HG03558 (cell line): ENCODE measurements around the gene NOSTRIN.
"Not testable (repeated sequence)": the region's sequence is repeated elsewhere in the genome, so short reads cannot be mapped to it uniquely, and the experiment has no call there.

Experiments
- ATAC-seq: cut with Tn5 transposase; IDR thresholded peaks from one replicate; pipeline ENCODE4 v1.9.1; 2021; ENCODE audit warnings: moderate number of reproducible peaks; ENCODE audit not compliant: unreplicated experiment; ENCODE audit errors: extremely low read depth

Gene NOSTRIN

DNA sequence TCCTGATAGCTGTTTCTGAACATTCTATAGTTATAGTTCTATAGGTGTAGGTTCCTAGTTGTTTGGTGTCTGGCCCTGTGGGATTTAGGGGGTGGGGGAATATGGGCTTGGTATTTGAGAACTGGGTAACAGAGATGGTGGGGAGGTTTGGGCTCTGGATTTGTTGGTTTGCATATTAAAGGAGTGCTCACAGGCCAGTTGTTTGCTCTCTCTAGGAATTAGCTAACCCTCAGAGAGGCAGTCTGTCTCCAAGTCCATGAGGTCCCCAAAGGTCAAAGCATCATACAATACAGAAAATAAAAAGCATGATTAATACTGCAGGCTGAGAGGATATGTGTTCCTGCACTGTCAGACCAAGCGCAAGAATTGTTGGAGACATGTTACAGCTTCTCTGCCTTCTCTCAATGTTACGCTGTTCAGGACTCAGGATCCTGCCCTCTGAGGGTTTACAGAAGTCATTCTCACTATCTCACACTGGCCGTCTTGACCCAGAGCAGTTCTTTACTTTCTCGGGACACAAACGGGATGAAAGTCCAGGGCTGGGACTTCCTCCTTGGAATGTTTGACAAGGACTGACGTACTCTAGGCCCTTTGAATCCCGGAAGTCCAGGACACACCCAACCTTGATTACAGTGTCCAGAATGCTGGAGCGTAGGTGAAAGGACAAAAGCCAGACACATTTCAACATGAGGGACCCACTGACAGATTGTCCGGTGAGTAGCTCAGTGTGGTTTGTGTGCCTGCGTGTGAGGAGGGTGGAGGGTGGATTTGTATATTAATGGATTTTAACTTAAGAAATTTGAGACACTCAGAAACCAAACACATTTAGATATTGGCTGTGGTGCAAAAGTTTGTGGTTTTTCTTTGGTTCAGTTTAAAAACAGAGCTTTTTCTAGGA lies at the start of gene NOSTRIN:
TSS of gene NOSTRIN (plus strand) at position 677 of the 898 bp plus-strand sequence. CDS start at position 687, 10 bp downstream.
- ATAC-seq: no peak

DNA sequence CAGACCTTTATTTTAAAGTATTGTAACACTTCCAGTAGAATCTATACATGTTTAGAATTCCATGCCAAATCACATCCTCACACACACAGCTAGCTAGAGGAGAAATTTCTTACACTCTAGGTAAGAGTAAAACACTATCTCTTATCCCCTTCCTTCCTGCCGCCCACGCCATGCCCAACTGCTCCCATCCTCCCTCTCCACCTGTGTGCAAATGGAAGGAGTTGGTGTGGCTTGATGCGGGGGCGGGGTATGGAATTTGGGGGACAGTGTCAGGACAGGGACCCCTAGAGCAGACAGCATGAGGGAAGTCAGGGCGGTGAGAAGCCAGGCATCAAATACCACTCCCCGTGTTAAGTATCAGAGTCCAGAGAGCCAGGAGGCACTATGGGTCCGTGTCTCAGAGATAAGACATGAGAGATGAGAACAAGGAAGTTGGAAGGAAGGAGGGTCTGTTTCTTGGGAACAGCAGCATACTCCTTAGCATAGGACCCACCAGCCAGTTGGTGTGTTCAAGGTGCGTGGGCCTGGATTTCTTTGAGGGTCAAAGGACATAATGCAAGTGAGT lies 48.6 kb upstream of the NOSTRIN start:
- no peak for ATAC-seq

DNA sequence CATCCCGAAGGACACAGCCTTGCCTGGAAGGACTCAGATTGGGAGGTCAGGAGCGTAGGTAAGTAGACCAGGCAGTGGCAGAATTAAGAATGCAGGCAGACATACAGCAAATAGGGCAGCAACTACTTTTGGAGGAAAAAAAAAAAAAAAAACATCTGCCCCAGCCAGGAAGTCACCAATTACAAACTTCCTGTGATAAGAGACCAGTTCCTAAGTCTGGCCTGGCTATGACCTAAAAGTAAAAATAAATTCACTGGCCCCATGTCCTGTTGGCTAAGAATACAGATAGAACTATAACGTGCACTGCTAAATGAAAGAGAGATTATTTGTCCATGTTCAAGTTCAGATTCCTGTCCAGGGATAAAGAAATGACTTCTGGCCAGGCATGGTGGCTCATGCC lies 45.2 kb upstream of the NOSTRIN start:
- ATAC-seq: no peak

- ATAC-seq: peak; percentile 91
These were observed 43.2 kb upstream of the NOSTRIN start for GRCh38 chr2:168758970-168759820.

- ATAC-seq: no peak
These were observed 37.0 kb upstream of the NOSTRIN start for GRCh38 chr2:168765401-168765800.

DNA sequence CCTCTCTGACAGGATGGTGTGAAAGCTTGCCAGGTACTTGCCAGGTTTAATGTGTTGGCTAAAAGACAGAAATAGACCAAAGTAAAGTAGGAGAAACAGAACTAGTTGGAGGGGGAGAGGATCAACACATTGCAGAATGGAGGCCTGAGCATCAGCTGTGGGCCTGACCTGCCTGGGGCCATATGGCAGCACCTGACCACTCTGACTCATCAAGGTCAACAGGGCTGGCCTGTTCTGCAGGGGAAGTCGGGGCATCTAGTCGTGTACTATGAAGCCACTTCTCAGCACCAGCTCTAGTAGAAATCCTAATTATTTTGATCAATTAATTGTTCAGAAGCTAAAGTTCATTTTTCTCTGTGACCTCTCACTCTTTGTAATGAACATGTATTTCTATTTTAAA lies 35.8 kb upstream of the NOSTRIN start:
- no peak for ATAC-seq

GRCh38 chr2:168767258-168767657 lies 35.2 kb upstream of the NOSTRIN start:
- ATAC-seq: no peak

DNA sequence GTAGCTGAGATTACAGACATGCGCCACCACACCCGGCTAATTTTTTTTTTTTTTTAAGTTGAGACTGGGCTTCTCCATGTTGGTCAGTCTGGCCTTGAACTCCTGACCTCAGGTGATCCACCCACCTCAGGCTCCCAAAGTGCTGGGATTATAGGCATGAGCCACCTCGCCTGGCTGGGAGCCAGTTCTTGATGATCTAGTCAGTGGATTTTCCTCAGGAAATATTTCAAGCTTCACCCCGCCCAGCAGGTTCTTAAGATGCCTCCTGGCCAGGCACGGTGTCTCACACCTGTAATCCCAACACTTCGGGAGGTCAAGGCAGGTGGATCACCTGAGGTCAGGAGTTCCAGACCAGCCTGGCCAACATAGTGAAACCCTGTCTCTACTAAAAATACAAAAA lies 34.1 kb upstream of the NOSTRIN start:
- ATAC-seq: not testable (repeated sequence)

DNA sequence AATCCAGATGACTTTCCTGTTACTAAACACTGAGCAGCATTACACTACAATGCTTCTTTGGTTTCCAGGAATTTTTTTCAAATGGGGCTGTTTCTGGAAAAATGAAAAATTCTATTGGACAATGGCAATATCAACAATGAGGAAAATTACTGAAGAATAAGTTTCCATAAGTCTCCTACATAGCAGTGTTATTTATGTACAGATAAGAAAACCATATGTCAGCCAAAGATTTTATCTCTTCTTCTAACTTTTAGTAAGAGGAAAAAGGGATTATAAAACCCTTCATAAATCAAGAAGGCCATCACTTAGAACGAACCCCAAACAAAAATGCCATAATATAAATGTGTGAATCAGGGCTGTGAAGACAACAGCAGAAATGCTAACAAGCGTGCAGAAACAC lies 31.6 kb upstream of the NOSTRIN start:
- no peak for ATAC-seq

DNA sequence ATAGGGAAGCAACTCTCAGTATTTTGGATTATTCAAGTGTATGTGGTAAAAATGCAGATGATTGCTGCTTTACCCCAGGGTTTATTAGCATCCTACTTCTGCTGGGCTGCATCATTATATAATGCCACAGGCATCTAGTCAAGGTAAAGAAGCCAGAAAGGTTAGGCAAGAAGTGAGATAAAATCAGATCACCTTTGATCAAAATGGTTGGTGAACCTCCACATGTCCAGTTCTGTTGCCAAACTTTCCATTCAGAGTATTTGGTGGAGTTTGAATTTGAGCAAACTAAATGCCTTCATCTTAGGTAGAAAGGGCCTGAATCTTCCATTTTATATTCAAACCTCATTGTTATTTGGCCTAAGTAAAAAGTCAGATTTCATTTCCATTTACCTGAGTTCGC lies 29.7 kb upstream of the NOSTRIN start:
- ATAC-seq: no peak

- ATAC-seq: no peak
These were observed 29.3 kb upstream of the NOSTRIN start for GRCh38 chr2:168773128-168773527.

DNA sequence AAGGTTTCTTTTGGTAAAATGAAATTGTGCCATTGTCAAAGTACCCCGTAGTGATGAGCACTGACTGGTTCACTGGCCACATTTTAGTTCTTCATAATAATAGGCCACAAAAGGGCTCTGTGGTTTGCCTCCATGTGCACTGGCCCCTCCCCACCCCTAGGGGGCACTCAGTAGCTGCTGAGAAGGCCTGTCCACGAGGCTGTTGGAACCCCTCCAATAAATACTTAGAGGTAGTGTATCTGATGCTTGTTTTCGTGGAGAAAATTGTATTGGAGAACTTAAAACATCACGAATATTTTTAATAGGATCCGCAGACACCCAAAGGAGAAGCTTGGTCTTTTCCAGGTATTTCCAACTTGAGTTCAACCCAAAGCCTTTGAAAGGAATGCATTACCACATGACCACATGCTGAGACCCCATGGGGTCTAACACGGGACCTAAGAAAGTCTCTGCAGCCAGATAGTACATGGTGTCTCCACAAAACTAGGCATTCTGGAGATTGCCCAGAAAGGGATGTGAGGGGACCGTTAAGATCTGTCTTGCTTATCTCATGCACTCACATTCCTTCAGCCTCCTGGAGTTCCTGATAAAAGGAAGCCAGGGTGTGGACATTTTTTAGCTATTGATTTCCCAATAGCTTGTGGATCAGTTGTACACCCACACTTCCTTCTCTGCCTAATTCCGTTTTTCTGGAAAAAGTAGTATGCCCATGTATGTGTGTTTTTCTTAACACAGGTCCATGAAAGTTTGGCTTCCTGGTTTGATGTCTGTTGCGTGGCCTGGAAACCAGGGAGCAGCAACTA lies 28.5 kb upstream of the NOSTRIN start:
- no peak for ATAC-seq

- no peak for ATAC-seq
These were observed 26.6 kb upstream of the NOSTRIN start for GRCh38 chr2:168775837-168776236.

DNA sequence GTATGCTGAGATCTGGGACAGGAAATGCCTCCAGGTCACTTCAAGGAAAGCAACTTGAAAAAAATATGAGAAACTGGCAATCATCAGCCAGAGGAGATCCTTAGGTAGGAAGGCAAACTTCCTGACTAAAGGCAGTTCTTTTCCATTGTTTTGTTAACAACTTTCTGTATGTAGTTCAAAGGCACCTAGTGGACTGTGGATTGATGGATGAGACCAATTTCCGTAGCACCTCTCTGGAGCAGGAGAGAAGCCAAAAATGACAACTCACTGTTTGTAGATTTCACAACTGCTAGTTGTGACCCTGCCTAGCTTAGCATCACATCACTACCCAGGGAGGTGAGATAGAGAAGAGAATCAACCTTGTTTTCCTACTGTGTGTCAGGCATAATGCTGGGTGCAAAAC lies 21.8 kb upstream of the NOSTRIN start:
- ATAC-seq: no peak

DNA sequence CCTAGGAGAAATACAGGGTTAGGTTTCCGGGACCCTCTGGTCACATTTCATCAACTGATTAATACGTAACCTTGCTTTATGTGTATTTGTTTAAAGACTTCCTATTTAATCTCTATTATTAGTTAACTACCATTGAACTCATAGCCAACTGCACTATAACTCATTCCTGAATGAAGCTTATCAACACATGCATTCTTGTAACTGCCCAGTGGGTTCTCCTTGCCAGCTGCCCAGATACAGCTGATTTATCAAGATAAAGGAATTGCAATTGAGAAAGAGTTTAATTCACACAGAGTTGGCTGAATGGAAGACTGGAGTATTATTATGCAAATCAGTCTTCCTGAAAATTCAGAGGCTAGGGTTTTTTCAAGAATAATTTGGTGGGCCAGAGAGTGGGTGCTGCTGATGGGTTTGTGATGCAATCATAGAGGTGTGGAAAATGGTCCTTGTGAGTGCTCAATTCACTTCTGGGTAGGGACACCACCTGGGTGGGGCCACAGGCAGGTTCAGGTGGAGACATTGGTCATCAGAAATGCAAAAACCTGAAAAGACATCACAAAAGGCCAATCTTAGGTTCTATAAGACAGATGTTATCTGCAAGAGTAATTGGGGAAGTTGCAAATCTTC lies 21.1 kb upstream of the NOSTRIN start:
- no peak for ATAC-seq

DNA sequence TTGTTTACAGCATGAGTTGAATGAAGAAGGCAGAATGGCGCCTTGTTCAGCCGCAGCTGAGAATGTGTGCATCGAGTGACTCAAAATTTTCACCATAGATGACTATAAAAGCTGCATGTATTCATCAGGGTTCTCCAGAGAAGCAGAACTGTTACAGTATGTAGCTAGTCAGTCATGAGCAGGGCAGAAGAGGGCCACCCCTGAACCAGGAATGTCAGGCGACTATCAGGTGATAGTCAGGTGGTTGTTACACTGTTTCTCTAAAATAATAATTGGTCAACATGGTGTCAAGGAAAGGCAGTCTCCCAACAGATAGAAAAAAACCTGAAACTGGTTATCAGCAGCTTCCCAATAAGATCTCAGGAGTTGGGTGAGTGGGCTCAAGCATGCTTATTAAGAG lies 20.2 kb upstream of the NOSTRIN start:
- ATAC-seq: no peak

- ATAC-seq: no peak
These were observed 17.4 kb upstream of the NOSTRIN start for GRCh38 chr2:168784993-168785392.

DNA sequence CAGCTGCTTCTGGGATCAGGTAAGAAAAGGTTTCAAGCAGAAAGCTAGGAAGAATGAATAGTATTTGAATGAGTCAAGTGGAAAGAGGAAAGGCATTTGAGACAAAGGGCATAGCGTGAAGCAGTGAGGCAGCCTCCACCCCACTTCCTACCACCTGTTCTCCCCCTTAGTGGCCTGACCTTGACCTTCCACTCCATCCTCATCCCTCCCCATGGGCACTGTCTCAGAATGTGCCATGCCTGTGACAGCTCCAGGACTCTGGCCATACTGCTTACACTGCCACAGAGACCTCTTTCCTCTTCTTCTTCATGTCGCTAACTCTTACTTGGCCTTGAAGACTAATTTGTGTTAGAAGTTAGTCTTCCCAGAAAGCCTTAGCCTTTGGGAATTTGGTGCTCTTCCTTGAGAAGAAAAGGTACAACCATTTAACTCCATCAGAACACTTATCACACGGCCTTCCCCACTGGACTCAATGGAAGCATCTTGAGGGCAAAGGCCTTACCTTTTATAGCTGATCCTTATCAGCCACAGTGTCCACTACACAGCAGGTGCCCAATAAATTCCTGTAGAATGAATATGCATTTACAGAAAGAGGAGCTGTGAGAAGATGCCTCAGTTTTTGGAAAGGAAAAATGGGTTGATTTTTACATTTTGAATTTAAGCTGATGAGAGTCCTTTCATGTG lies 15.2 kb upstream of the NOSTRIN start:
- no peak for ATAC-seq

DNA sequence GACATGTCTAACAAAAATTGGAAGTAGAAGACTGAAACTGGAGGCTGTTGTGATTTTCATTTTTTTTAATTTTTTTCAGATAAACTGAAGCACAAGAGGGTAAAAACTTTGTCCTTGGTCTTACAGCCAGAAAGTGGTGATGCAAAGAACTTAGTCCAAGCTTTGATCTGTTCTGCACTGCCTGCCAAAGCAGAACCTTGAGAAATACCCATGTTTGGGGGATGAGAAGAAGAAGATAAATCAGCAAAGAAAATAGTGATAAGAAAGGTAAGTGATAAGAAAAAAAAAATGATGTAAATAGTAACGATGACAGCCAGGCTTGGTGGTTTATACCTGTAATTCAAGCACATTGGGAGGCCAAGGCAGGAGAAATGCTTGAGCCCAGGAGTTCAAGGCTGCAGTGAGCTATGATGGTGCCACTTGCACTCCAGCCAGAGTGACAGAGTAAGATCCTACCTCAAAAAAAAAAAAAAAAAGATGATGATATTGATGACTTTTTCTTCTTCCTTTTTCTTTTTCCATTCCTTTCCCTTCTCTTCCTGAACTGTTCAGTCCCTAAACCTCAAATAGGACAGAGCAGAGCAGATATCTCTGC lies 14.6 kb upstream of the NOSTRIN start:
- ATAC-seq: no peak
